Measurements from ENCODE around the gene WNK4.

WNK4 gene

DNA sequence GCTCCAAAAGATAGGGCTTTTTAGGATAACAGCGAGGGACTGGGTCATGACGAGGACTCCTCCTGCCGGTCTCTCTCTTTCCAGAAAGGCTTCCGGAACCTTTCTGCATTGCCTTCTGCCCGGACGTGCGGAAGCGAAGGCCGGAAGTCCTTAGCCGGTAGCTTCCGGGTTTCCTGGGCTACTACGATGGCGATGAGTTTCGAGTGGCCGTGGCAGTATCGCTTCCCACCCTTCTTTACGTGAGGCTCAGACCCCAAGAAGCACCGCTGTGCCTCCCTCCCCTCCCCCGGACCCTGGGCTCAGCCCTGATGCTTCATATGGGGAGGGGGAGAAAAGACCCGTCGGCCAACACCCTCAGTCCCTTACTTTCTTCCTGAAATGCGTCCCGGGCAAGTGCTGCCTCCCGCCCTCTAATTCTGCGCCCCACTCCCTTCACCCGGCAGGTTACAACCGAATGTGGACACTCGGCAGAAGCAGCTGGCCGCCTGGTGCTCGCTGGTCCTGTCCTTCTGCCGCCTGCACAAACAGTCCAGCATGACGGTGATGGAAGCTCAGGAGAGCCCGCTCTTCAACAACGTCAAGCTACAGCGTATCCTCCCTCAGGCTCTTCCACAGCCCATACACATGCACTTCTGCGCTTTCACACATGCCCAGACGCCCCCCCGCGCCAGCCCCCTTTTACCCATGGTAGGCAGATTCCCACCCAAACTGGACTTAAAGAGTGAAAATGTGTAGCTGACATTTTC, 6.9 kb upstream of the WNK4 start, which contains the start of gene VPS25:
TSS of gene VPS25 (plus strand) at position 160 of the 746 bp plus-strand sequence. CDS start at position 187, 27 bp downstream.
- peak; percentile 86 for DNase-seq

GRCh38 chr17:42774066-42774745, 6.2 kb upstream of the WNK4 start:
- peak; percentile 56 for DNase-seq

DNA sequence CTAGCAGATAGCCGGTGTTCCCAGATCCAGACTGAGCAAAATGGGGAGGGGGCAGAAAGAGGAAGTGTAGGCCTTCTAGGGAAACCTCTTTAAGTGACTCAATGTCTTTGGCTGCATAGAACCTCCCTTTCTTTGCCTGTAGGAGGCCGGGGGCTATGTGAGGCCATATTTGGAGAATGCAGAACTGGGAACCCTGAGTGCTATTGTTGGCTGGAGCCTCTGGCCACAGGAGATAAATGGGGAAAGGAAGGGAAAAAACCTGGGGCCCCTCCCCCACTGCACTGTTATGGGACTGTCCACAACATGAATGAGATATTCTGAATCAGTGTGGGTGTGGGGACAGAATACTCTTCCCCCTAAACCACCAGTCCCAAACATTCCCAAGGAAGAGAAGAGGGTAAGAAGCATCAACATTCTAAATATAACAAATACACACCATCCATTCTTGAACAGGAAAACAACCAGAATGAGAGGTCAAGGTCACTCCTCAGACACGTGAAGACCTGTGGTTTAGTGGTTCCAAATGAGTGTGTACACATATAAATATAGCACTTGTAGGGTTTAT, 4.8 kb upstream of the WNK4 start:
- peak; percentile 25 for DNase-seq

DNA sequence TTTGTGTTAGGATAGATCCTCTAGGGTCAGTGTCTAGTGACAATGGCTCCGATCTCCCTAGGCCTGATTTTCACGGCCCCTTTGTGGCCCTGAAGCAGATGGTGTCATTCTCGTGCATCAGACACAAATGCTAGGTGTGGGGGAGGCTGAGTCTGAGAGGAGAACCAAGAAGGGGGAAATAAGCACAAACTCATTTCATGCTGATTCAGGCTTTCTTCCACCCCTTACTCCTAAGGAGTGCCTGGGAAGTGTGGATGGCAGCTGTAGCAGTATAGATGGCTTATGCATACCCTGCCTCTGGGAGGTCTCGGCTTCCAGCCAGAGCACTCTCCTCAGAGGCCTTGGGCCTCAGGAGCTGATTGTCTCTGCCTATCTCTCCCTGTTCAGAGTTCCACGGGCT, 1.8 kb upstream of the WNK4 start:
- DNase-seq, result no peak

GRCh38 chr17:42779304-42779935, 990 bp upstream of the WNK4 start:
- DNase-seq, result peak; percentile 31

GRCh38 chr17:42780851-42781638, 635 bp downstream of the WNK4 start:
- no peak for DNase-seq

DNA sequence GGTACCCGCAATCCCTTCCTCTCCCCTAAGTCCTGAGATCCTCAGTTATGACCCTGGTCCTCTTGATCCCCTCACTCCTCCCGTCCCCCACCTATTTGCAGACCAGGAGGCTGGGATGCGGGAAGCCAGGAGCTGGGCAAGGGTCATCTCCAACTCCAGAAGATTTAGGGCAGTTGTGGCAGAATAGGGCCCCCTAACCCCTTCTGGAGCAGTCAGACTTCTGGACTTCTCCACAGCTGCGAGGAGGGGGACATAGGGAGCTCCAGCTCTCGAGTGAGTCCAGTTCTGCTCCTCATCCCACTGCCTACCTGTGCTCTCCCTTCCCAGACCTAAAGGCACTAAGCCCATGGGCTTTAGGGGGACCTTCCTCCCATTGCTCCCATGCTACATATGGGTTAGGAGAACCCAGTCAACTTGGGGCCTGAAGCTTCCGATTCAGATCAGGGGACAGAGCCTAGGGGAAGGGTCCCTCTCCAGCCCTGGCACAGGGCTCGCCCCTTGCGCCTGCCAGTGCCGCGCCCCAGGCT, 1.3 kb downstream of the WNK4 start:
- DNase-seq, result no peak

DNA sequence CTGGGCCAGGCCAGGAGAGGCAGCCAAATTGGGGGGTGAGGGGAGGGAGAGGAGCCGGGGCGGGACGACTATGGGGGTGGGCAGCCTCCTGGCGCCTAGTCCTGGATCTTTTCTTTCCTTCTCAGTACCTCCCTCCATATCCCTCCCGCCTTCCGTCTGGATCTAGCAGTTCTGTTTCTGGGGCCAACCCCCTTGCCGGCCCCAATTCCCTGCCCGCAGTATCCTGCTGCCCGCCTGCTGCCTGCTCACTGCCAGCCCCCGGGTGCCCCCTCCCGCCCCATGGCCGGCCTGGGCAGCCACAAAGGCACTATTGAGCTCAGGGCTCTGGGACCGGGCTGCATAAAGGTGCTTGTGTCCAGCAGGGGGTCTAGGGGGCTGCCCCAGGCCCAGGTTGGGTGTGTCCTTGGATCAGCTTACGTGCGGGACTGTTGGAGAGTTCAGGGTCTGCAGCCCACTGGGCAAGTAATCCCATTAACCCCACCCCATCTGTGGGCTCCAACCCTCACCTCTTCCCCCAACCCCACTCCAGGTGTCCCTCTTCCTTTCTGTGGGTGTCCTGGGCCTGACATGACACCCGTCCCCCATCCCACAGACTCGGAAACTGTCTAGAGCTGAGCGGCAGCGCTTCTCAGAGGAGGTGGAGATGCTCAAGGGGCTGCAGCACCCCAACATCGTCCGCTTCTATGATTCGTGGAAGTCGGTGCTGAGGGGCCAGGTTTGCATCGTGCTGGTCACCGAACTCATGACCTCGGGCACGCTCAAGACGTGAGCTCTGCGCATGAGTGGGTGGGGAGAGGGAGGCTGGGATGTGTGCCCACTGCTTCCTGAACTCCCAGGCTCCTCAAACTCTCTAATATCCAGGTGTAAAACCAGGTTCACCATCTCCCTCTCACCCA, 2.0 kb downstream of the WNK4 start:
- DNase-seq, result peak; percentile 29

GRCh38 chr17:42783062-42783790, 2.8 kb downstream of the WNK4 start:
- DNase-seq, result peak; percentile 88

DNA sequence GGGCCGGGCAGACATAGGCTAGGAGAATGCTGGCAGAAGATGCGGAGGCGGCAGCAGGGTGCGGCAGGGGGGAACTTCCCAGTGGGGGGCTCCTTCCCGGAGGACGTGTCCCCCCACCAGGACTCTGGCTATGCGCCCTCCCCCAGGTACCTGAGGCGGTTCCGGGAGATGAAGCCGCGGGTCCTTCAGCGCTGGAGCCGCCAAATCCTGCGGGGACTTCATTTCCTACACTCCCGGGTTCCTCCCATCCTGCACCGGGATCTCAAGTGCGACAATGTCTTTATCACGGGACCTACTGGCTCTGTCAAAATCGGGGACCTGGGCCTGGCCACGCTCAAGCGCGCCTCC, 3.4 kb downstream of the WNK4 start:
- DNase-seq, result no peak

GRCh38 chr17:42784409-42784808, 4.0 kb downstream of the WNK4 start:
- peak; percentile 25 for DNase-seq

DNA sequence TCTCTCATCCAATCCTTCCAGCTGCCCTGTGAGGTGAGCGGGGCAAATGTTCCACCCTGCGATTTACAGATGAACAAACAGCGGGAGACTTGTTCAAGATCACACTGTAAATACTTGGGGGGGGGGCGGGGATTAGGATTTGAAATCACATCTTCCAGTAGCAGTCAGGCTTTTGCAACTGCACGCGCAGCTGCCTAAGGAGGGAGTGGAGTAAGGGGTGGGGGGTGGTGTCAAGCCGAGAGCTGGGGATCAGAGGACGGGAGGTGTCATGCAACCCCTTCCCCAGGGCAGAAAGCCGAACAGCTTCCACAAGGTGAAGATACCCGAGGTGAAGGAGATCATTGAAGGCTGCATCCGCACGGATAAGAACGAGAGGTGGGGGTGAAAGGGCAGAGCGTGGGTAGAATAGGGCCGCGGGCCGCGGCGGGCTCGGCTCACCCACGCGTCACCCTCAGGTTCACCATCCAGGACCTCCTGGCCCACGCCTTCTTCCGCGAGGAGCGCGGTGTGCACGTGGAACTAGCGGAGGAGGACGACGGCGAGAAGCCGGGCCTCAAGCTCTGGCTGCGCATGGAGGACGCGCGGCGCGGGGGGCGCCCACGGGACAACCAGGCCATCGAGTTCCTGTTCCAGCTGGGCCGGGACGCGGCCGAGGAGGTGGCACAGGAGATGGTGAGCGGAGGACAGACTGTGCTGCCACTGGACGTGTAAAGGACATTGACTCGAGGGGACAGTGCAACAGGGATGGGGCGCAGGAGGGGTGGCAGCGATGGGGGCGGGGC, 4.6 kb downstream of the WNK4 start:
- peak; percentile 25 for DNase-seq

DNA sequence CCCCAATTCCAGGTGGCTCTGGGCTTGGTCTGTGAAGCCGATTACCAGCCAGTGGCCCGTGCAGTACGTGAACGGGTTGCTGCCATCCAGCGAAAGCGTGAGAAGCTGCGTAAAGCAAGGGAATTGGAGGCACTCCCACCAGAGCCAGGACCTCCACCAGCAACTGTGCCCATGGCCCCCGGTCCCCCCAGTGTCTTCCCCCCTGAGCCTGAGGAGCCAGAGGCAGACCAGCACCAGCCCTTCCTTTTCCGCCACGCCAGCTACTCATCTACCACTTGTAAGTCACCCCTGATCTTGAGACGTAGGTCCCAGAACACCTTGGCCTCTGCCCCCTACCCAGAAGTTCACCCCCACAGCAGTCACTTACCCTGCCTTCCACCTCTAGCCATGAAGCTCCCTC, 6.9 kb downstream of the WNK4 start:
- no peak for DNase-seq

DNA sequence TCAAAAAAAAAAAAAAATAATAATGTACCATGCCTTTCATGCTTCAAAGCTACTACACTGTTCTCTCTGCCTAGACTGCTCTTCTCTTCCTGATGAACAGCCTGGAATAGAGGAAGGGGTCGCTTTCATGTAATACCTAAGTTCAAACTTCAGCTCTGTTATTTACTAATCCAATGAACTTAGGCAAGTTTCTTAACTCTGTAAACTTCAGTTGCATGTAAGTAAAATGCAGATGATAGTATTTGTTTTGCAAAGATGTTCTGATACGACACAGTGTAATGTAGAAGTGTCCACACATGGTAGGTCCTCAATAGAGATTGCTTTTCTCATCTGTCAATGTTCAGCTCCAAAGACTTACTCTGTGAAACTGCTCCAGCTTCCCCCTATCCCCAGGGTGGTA, 11.5 kb downstream of the WNK4 start:
- no peak for DNase-seq

DNA sequence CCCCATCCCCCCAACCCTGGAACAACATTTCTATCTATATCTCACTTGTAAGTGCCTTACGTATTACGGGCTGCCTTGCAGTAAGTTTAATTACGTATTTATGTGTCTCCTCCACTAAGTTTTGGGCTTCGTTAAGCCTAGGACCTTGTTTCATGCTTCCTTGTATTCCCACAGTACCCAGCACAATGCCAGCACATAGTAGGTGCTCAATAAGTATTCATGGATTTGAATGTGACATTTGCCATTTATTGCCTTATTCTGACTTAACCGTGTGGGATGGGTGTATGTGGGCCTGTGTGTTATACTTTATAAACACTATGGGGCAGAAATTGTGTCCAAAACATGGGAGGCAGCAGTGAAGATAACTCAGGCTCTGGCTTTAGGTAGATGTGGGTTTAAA, 12.1 kb downstream of the WNK4 start:
- DNase-seq, result no peak

GRCh38 chr17:42795061-42795460, 14.7 kb downstream of the WNK4 start:
- DNase-seq, result no peak

DNA sequence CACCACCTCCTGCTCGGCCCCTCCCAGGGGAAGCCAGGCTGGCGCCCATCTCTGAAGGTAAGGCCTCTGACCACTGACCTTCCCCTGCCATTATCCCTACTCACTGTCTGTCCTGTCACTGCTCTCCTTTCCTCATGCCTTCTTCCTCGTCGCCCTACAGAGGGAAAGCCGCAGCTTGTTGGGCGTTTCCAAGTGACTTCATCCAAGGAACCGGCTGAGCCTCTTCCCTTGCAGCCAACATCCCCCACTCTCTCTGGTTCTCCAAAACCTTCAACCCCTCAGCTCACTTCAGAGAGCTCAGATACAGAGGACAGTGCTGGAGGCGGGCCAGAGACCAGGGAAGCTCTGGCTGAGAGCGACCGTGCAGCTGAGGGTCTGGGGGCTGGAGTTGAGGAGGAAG, 15.1 kb downstream of the WNK4 start:
- DNase-seq, result no peak

GRCh38 chr17:42796066-42796758, 15.8 kb downstream of the WNK4 start:
- DNase-seq, result no peak
